Ascending aorta (tissue), 2 donors: ENCODE measurements around the gene CCDC138. TPM values are rescaled to one million over a fixed set of nuclear protein-coding genes. Genes with fewer than 3 reads are reported as not detected.

Experiments
- DNase-seq, 2 donors: peaks; one replicate each; pipeline ENCODE4 v3.0.0-alpha.2; 2019; ENCODE audit warnings: low spot score in 2 of 2
- H3K27ac ChIP-seq, 2 donors: fragments of 200-600 bp; sonication (generic); one replicate each; pipeline ENCODE4 v1.5.1; 2016 to 2017; ENCODE audit warnings: mild to moderate bottlenecking in 1 of 2
- H3K27me3 ChIP-seq: fragments of 200-600 bp; sonication (generic); one replicate; pipeline ENCODE4 v1.5.1; 2017
- H3K36me3 ChIP-seq, 2 donors: fragments of 200-600 bp; sonication (generic); one replicate each; pipeline ENCODE4 v1.5.1; 2016
- H3K4me1 ChIP-seq, 2 donors: fragments of 200-600 bp; sonication (generic); one replicate each; pipeline ENCODE4 v1.5.1; 2016 to 2017; ENCODE audit warnings: mild to moderate bottlenecking in 1 of 2
- H3K4me3 ChIP-seq, 2 donors: fragments of 200-600 bp; sonication (generic); one replicate each; pipeline ENCODE4 v1.5.1; 2016 to 2017; ENCODE audit warnings: mild to moderate bottlenecking in 1 of 2
- H3K9me3 ChIP-seq, 2 donors: fragments of 200-600 bp; sonication (generic); one replicate each; pipeline ENCODE4 v1.5.1; 2016
- CTCF ChIP-seq, 3 experiments: fragments of 200-600 bp in 2 of 3; fragments of 450-650 bp in 1 of 3; sonication (generic) in 2 of 3; IDR thresholded peaks; one replicate each; pipeline ENCODE4 v1.5.1; 2016 to 2019; ENCODE audit warnings: antibody characterized with exemption in 3 of 3, mild to moderate bottlenecking in 1 of 3, moderate library complexity in 1 of 3
- intact Hi-C: fragments of 100-400 bp; cut with DNase I; formaldehyde crosslinking; loops from one replicate; pipeline ENCODE4 v1.15.1; 2023
- total RNA-seq: library from RNA; depleted of rRNA; stranded (reverse); fragments of >200 nt; gene quantifications from one replicate; pipeline ENCODE4 v1.1.0, GENCODE V29; 2016

The CCDC138 gene
- total RNA-seq, 1 donor from 2014 or later = 0.75 TPM

- no peak for TF ChIP-seq CTCF (IDR thresholded peaks at IDR 0.05)
- intact Hi-C loops = no loop called here
- Histone ChIP-seq H3K4me1 (no peaks in the 10 kb centered on the region), H3K9me3 (peaks cover 0 to 3% of the 10 kb centered on the region in 2 donors), H3K27ac (no peak overlapping the region), H3K27me3 (no peaks in the 10 kb centered on the region), H3K36me3 (no peaks in the 10 kb centered on the region), H3K4me3 (no peak overlapping the region)
- no peak for DNase-seq
Observed at GRCh38 chr2:108898315-108899082, 111.9 kb downstream of the CCDC138 start.

GRCh38 chr2:108904680-108905079, 118.1 kb downstream of the CCDC138 start:
- H3K27me3 ChIP-seq = no peaks in the 10 kb centered on the region

GRCh38 chr2:108905176-108905575, 118.6 kb downstream of the CCDC138 start:
- intact Hi-C loops = no loop called here
- Histone ChIP-seq H3K36me3 (no peaks in the 10 kb centered on the region), H3K9me3 (peaks cover 0 to 3% of the 10 kb centered on the region in 2 donors), H3K27ac (no peak overlapping the region), H3K27me3 (no peaks in the 10 kb centered on the region), H3K4me3 (no peak overlapping the region), H3K4me1 (peaks cover 3 to 7% of the 10 kb centered on the region in 2 donors)
- TF ChIP-seq CTCF (IDR thresholded peaks at IDR 0.05) = no peak
- no peak for DNase-seq

More at GRCh38 chr2:108904680-108905079, 118.1 kb downstream of the CCDC138 start:
- peaks cover 0 to 3% of the 10 kb centered on the region in 2 donors for H3K9me3 ChIP-seq
- H3K27ac ChIP-seq = no peak overlapping the region
- H3K4me3 ChIP-seq = no peak overlapping the region
- DNase-seq = no peak
- intact Hi-C loops = no loop called here
- peaks cover 3 to 7% of the 10 kb centered on the region in 2 donors for H3K4me1 ChIP-seq
- no peak for TF ChIP-seq CTCF (IDR thresholded peaks at IDR 0.05)
- H3K36me3 ChIP-seq = no peaks in the 10 kb centered on the region

- Histone ChIP-seq H3K9me3 (peaks cover 0 to under 1% of the 10 kb centered on the region in 2 donors), H3K36me3 (no peaks in the 10 kb centered on the region), H3K27me3 (no peaks in the 10 kb centered on the region), H3K27ac (no peak overlapping the region), H3K4me3 (no peak overlapping the region), H3K4me1 (peaks cover 3 to 7% of the 10 kb centered on the region in 2 donors)
- intact Hi-C loops = no loop called here
- TF ChIP-seq CTCF (IDR thresholded peaks at IDR 0.05) = no peak
- no peak for DNase-seq
Observed at GRCh38 chr2:108905906-108906305, 119.3 kb downstream of the CCDC138 start.

- Histone ChIP-seq H3K4me3 (no peak overlapping the region), H3K27me3 (no peaks in the 10 kb centered on the region), H3K9me3 (no peaks in the 10 kb centered on the region), H3K36me3 (no peaks in the 10 kb centered on the region), H3K4me1 (peaks cover 3 to 7% of the 10 kb centered on the region in 2 donors), H3K27ac (no peak overlapping the region)
- intact Hi-C loops = no loop called here
- no peak for TF ChIP-seq CTCF (IDR thresholded peaks at IDR 0.05)
- DNase-seq = no peak
Observed at GRCh38 chr2:108906403-108907077, 120.0 kb downstream of the CCDC138 start.
